Stomach smooth muscle (tissue), 2 donors: ENCODE results near the gene GAB1.

Experiments
- H3K27ac ChIP-seq: one replicate; pipeline ENCODE4 v1.7.0; 2013; ENCODE audit warnings: mild to moderate bottlenecking, low read length, inconsistent platforms
- H3K27me3 ChIP-seq, 2 donors: one replicate each; pipeline ENCODE4 v1.7.0; 2013; ENCODE audit warnings: low read length in 2 of 2; ENCODE audit not compliant: insufficient read depth in 2 of 2, control insufficient read depth in 1 of 2
- H3K36me3 ChIP-seq, 2 donors: one replicate each; pipeline ENCODE4 v1.7.0; 2013; ENCODE audit warnings: low read length in 2 of 2; ENCODE audit not compliant: control insufficient read depth in 2 of 2, insufficient read depth in 2 of 2
- H3K4me1 ChIP-seq: one replicate; pipeline ENCODE4 v1.7.0; 2013; ENCODE audit warnings: low read length; ENCODE audit not compliant: control insufficient read depth, insufficient read depth
- H3K4me3 ChIP-seq, 2 donors: one replicate each; pipeline ENCODE4 v1.7.0; 2013; ENCODE audit warnings: low read length in 2 of 2
- H3K9ac ChIP-seq, 2 donors: one replicate each; pipeline ENCODE4 v1.7.0; 2013; ENCODE audit warnings: low read length in 2 of 2, mild to moderate bottlenecking in 1 of 2
- H3K9me3 ChIP-seq, 2 donors: one replicate each; pipeline ENCODE4 v1.7.0; 2013; ENCODE audit warnings: low read length in 2 of 2; ENCODE audit not compliant: control insufficient read depth in 2 of 2
- donor health status: healthy.
- donor health status: Pancreatic carcinoma.

Gene GAB1

DNA sequence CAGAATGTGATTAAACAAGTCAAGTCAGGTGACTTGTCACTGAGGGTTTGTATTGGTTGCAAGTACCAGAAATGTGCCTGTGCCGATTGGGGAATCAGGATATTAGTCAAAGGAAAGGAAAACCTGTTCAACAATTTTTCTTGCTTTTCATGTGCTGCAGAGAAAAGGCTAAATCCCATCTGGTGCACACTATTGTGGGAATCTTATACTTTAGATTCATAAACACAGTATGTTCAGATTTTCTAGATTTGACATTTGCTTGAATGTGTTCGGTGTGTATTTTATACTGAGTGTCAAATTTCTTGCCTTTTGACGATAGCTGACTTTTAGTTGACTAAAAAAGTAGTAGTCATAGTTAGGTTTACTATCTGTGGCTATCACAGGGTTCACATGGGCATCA, 37.6 kb downstream of the GAB1 start:
- Histone ChIP-seq H3K36me3 (no peaks in the 10 kb centered on the region), H3K9ac (no peak overlapping the region), H3K27ac (no peak overlapping the region), H3K9me3 (no peaks in the 10 kb centered on the region), H3K4me3 (no peak overlapping the region), H3K27me3 (no peaks in the 10 kb centered on the region), H3K4me1 (peaks cover 33% of the 10 kb centered on the region)

GRCh38 chr4:143374771-143375170, 38.1 kb downstream of the GAB1 start:
- H3K27ac ChIP-seq, result no peak overlapping the region
- peak overlapping the region in 1 of 2 donors; percentile 23 for H3K4me3 ChIP-seq
- no peaks in the 10 kb centered on the region for H3K9me3 ChIP-seq
- H3K27me3 ChIP-seq, result no peaks in the 10 kb centered on the region
- peaks cover 38% of the 10 kb centered on the region for H3K4me1 ChIP-seq
- no peaks in the 10 kb centered on the region for H3K36me3 ChIP-seq
- no peak overlapping the region for H3K9ac ChIP-seq

- Histone ChIP-seq H3K9ac (no peak overlapping the region), H3K4me1 (peaks cover 43% of the 10 kb centered on the region), H3K27me3 (no peaks in the 10 kb centered on the region), H3K27ac (no peak overlapping the region), H3K4me3 (no peak overlapping the region), H3K9me3 (no peaks in the 10 kb centered on the region), H3K36me3 (no peaks in the 10 kb centered on the region)
Measured at GRCh38 chr4:143375326-143376073, 38.8 kb downstream of the GAB1 start.

DNA sequence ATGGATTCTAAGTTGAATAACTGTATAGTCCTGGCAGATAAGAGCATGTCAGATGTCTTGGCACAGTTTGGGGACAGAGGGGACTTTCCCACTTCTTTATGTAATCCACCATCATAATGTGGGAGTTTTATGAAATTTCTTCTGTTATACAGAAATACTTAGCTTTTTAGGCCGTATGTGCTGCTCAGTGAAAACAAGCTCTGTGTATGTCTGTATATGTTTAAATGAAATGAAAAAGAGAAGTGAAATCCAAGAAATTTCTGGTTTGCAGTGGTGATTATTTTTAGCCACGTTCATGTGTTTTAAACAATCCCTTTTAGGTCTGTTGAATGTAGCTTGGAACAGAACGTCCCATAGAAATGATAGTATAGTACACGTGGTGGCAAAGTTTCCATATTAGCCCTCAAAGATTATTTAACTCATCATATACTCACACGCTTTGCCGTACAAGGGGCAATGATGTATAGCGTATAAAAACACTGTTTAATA, 41.0 kb downstream of the GAB1 start:
- H3K27me3 ChIP-seq, result no peaks in the 10 kb centered on the region
- H3K4me1 ChIP-seq, result peaks cover 53% of the 10 kb centered on the region
- peak overlapping the region; percentile 7 for H3K27ac ChIP-seq
- H3K9me3 ChIP-seq, result no peaks in the 10 kb centered on the region
- no peaks in the 10 kb centered on the region for H3K36me3 ChIP-seq
- H3K4me3 ChIP-seq, result peak overlapping the region in 1 of 2 donors; percentile 7
- H3K9ac ChIP-seq, result no peak overlapping the region

- Histone ChIP-seq H3K27ac (peak overlapping the region; percentile 83), H3K27me3 (no peaks in the 10 kb centered on the region), H3K9me3 (no peaks in the 10 kb centered on the region), H3K36me3 (no peaks in the 10 kb centered on the region), H3K9ac (no peak overlapping the region), H3K4me3 (peak overlapping the region in 1 of 2 donors; percentile 3), H3K4me1 (peaks cover 46% of the 10 kb centered on the region)
Measured at GRCh38 chr4:143380629-143381028, 44.0 kb downstream of the GAB1 start.

- Histone ChIP-seq H3K27ac (peak overlapping the region; percentile 83), H3K9me3 (no peaks in the 10 kb centered on the region), H3K4me3 (peak overlapping the region; percentile 0 to 16), H3K36me3 (no peaks in the 10 kb centered on the region), H3K4me1 (peaks cover 37% of the 10 kb centered on the region), H3K9ac (peak overlapping the region; percentile 37 to 65), H3K27me3 (no peaks in the 10 kb centered on the region)
Measured at GRCh38 chr4:143381189-143382118, 44.8 kb downstream of the GAB1 start.

GRCh38 chr4:143382596-143382995, 45.9 kb downstream of the GAB1 start:
- H3K27ac ChIP-seq, result peak overlapping the region; percentile 83
- H3K4me3 ChIP-seq, result peak overlapping the region; percentile 16 to 28
- H3K36me3 ChIP-seq, result no peaks in the 10 kb centered on the region
- H3K4me1 ChIP-seq, result peaks cover 37% of the 10 kb centered on the region
- no peaks in the 10 kb centered on the region for H3K9me3 ChIP-seq
- no peaks in the 10 kb centered on the region for H3K27me3 ChIP-seq
- peak overlapping the region in 1 of 2 donors; percentile 65 for H3K9ac ChIP-seq

DNA sequence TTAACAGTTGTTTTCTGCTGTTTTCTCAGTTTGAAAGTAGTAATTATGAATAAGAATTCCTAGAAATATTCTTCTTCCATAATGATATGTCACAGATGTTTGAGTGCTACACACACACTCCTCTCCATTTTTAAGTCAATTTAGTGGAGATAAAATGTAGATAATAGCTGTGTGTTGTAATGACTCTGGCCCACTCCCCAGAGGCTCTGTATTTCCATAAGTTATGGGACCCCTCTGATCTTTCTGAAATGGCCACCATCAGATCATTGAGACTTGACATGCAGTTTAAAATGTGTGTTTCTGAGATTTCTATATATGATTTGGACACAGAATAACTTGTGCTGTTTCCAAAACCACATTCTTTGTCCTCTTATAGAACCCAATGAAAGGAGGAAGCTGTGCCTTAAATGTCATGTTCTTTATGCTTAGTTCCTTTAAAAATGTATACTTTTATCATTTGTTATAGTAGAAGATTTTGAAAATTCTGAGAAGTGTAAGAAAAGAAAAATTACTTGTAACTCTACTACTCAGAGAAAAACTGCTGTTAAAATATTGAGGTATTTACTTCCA, 46.4 kb downstream of the GAB1 start:
- H3K9me3 ChIP-seq, result no peaks in the 10 kb centered on the region
- peak overlapping the region in 1 of 2 donors; percentile 65 for H3K9ac ChIP-seq
- no peaks in the 10 kb centered on the region for H3K27me3 ChIP-seq
- H3K27ac ChIP-seq, result peak overlapping the region; percentile 4
- no peaks in the 10 kb centered on the region for H3K36me3 ChIP-seq
- peaks cover 36% of the 10 kb centered on the region for H3K4me1 ChIP-seq
- H3K4me3 ChIP-seq, result no peak overlapping the region

GRCh38 chr4:143384381-143384994, 47.8 kb downstream of the GAB1 start:
- H3K27me3 ChIP-seq, result no peaks in the 10 kb centered on the region
- H3K9me3 ChIP-seq, result no peaks in the 10 kb centered on the region
- H3K4me3 ChIP-seq, result peak overlapping the region in 1 of 2 donors; percentile 17
- peaks cover 27% of the 10 kb centered on the region for H3K4me1 ChIP-seq
- H3K27ac ChIP-seq, result peak overlapping the region; percentile 38
- no peak overlapping the region for H3K9ac ChIP-seq
- H3K36me3 ChIP-seq, result no peaks in the 10 kb centered on the region

GRCh38 chr4:143386812-143387211, 50.1 kb downstream of the GAB1 start:
- Histone ChIP-seq H3K9ac (no peak overlapping the region), H3K4me3 (no peak overlapping the region), H3K36me3 (no peaks in the 10 kb centered on the region), H3K27ac (no peak overlapping the region), H3K27me3 (no peaks in the 10 kb centered on the region), H3K9me3 (no peaks in the 10 kb centered on the region), H3K4me1 (peaks cover 19% of the 10 kb centered on the region)
